HTERT RPE-1 (cell line): ENCODE data around the gene STARD10.

Source experiments
- in situ Hi-C: fragments of 300-500 bp; cut with MboI; formaldehyde crosslinking; loops from 4 replicates; pipeline ENCODE4 v1.14.3; 2020; ENCODE audit warnings: low sequenced_read_pairs

The STARD10 gene

GRCh38 chr11:72781313-72782080 is 12.3 kb downstream of the STARD10 start:
- in situ Hi-C loops = no loop called here

GRCh38 chr11:72781063-72781312 is 12.9 kb downstream of the STARD10 start:
- in situ Hi-C loops = no loop called here

- in situ Hi-C loops = no loop called here
Measured at GRCh38 chr11:72780296-72781062, 13.4 kb downstream of the STARD10 start.

- in situ Hi-C loops = no loop called here
Measured at GRCh38 chr11:72779495-72780128, 14.2 kb downstream of the STARD10 start.

- in situ Hi-C loops = no loop called here
Measured at GRCh38 chr11:72778535-72779494, 15.0 kb downstream of the STARD10 start.

GRCh38 chr11:72777755-72778278 is 16.0 kb downstream of the STARD10 start:
- in situ Hi-C loops = no loop called here

- in situ Hi-C loops = no loop called here
Measured at GRCh38 chr11:72776844-72777754, 16.7 kb downstream of the STARD10 start.

GRCh38 chr11:72776117-72776843 is 17.6 kb downstream of the STARD10 start:
- in situ Hi-C loops = no loop called here

- in situ Hi-C loops = no loop called here
Measured at GRCh38 chr11:72775288-72776110, 18.3 kb downstream of the STARD10 start.

GRCh38 chr11:72774499-72774898 is 19.3 kb downstream of the STARD10 start:
- in situ Hi-C loops = no loop called here

- in situ Hi-C loops = no loop called here
Measured at GRCh38 chr11:72773696-72774095, 20.2 kb downstream of the STARD10 start.

GRCh38 chr11:72773291-72773690 is 20.6 kb downstream of the STARD10 start:
- in situ Hi-C loops = no loop called here

- in situ Hi-C loops = no loop called here
Measured at GRCh38 chr11:72772059-72772458, 21.8 kb downstream of the STARD10 start.

- in situ Hi-C loops = no loop called here
Measured at GRCh38 chr11:72771507-72771906, 22.3 kb downstream of the STARD10 start.

GRCh38 chr11:72770799-72771198 is 23.0 kb downstream of the STARD10 start:
- in situ Hi-C loops = no loop called here

- in situ Hi-C loops = no loop called here
Measured at GRCh38 chr11:72769680-72770079, 24.2 kb downstream of the STARD10 start.

- in situ Hi-C loops = no loop called here
Measured at GRCh38 chr11:72768581-72768980, 25.3 kb downstream of the STARD10 start.
